Adrenal gland (tissue), 12 donors: ENCODE data around the gene TSPO. TPM values are rescaled to one million over a fixed set of nuclear protein-coding genes. Genes with fewer than 3 reads are reported as not detected.

ENCODE experiments used
- DNase-seq, 7 donors: peaks; one replicate each; pipeline ENCODE4 v3.0.0-alpha.2; 2019 to 2020
- H3K27ac ChIP-seq, 5 donors: fragments of 200-600 bp; sonication (generic) in 4 of 5; 1 replicate in 3 of 5; 2 replicates in 2 of 5; pipeline versions ENCODE4 v1.5.1 to v1.8.0; 2016 to 2020; ENCODE audit warnings: mild to moderate bottlenecking in 1 of 5
- H3K27me3 ChIP-seq: fragments of 200-600 bp; 2 replicates; pipeline ENCODE4 v1.8.0; 2021
- H3K36me3 ChIP-seq, 2 donors: fragments of 200-600 bp; replicated peaks in 1 of 2; 1 replicate in 1 of 2; 2 replicates in 1 of 2; pipeline versions ENCODE4 v1.5.1 to v1.8.0; 2018 to 2022
- H3K4me1 ChIP-seq, 2 donors: fragments of 200-600 bp; replicated peaks in 1 of 2; 1 replicate in 1 of 2; 2 replicates in 1 of 2; pipeline versions ENCODE4 v1.5.1 to v1.8.0; 2018 to 2021
- H3K4me3 ChIP-seq, 4 donors: fragments of 200-600 bp; sonication (generic) in 3 of 4; one replicate each; pipeline ENCODE4 v1.5.1; 2016 to 2018
- H3K9me3 ChIP-seq, 3 donors: fragments of 200-600 bp; sonication (generic) in 1 of 3; replicated peaks in 1 of 3; 1 replicate in 2 of 3; 2 replicates in 1 of 3; pipeline versions ENCODE4 v1.5.1 to v1.8.0; 2016 to 2021
- POLR2A ChIP-seq, 2 donors: fragments of 450-650 bp; IDR thresholded peaks; one replicate each; pipeline ENCODE4 v1.6.1; 2017; ENCODE audit warnings: antibody characterized with exemption in 2 of 2, mild to moderate bottlenecking in 2 of 2, moderate library complexity in 1 of 2
- WGBS, 4 donors: extraction: QIAGEN DNeasy Blood & Tissue Kit in 2 of 4; methylation state at CpG; one replicate each; pipeline versions ENCODE4 v1.1.5 to v1.1.7; 2013 to 2017; 5-methylcytosine and 5-hydroxymethylcytosine counted together
- intact Hi-C, 2 donors: fragments of 100-400 bp; cut with DNase I; formaldehyde crosslinking; loops; one replicate each; pipeline versions ENCODE4 v1.14.1 to v1.15.0; 2022 to 2023
- polyA plus RNA-seq, 3 donors: library from polyadenylated mRNA; stranded (reverse); fragments of 200-250 nt in 2 of 3; fragments of 350-450 nt in 1 of 3; fragmentation: Illumina TruSeq in 1 of 3; extraction: RNeasy Lipid Tissue Mini Kit (QIAGEN cat#74804) in 1 of 3; gene quantifications; one replicate each; pipeline ENCODE4 v1.2.3, GENCODE V29; 2013 to 2014
- total RNA-seq, 9 donors: library from RNA; depleted of rRNA in 4 of 9; stranded (reverse); fragments of >200 nt in 4 of 9; fragments of 120-200 nt in 1 of 9; fragmentation: NEBNext Ultra II Directional in 1 of 9; extraction: Animal tissue kit (Norgen Biotek cat#: 25700) in 1 of 9; gene quantifications; one replicate each; pipeline versions ENCODE4 v1.1.0 to v1.2.4, GENCODE V29; 2013 to 2023
- TF ChIP-seq, protein P1 (sequence below), 6 experiments: fragments of 450-650 bp in 4 of 6; fragments of 200-600 bp in 2 of 6; sonication (generic) in 1 of 6; IDR thresholded peaks; 1 replicate in 5 of 6; 2 replicates in 1 of 6; pipeline versions ENCODE4 v1.5.1 to v1.8.0; 2016 to 2021; ENCODE audit warnings: antibody characterized with exemption in 6 of 6, mild to moderate bottlenecking in 2 of 6, moderate library complexity in 1 of 6
- donor health status: healthy with polysubstance abuse.
- donor health status: Bipolar disorder and iron deficiency.
- donor health status: DM: yes; HTN: yes; CAD: no.
- donor health status: DM: no; HTN: no; CAD: no.
- donor health status: DM: no; HTN: no; CAD: no.
- donor health status: DM: yes; HTN: yes; CAD: no.

Gene TSPO
- total and polyA plus RNA-seq, 12 donors = 7.8 to 881 (median 229) TPM

GRCh38 chr22:43133401-43133800 lies 18.0 kb upstream of the TSPO start:
- 80 to 94% (median 92%) methylated on average over 6 to 9 of the region's 9 CpGs for WGBS, 4 donors
- H3K27ac ChIP-seq = no peak overlapping the region
- H3K4me3 ChIP-seq = no peak overlapping the region
- intact Hi-C loops = no loop called here
- H3K4me1 ChIP-seq = no peaks in the 10 kb centered on the region
- DNase-seq = no peak
- peaks cover 0 to 47% of the 10 kb centered on the region in 2 donors for H3K36me3 ChIP-seq
- H3K27me3 ChIP-seq = no peaks in the 10 kb centered on the region
- no peaks in the 10 kb centered on the region for H3K9me3 ChIP-seq
- no peak for TF ChIP-seq POLR2A (IDR thresholded peaks at IDR 0.05)
- TF ChIP-seq, protein P1, sequence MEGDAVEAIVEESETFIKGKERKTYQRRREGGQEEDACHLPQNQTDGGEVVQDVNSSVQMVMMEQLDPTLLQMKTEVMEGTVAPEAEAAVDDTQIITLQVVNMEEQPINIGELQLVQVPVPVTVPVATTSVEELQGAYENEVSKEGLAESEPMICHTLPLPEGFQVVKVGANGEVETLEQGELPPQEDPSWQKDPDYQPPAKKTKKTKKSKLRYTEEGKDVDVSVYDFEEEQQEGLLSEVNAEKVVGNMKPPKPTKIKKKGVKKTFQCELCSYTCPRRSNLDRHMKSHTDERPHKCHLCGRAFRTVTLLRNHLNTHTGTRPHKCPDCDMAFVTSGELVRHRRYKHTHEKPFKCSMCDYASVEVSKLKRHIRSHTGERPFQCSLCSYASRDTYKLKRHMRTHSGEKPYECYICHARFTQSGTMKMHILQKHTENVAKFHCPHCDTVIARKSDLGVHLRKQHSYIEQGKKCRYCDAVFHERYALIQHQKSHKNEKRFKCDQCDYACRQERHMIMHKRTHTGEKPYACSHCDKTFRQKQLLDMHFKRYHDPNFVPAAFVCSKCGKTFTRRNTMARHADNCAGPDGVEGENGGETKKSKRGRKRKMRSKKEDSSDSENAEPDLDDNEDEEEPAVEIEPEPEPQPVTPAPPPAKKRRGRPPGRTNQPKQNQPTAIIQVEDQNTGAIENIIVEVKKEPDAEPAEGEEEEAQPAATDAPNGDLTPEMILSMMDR (IDR thresholded peaks at IDR 0.05) = no peak

- WGBS, 4 donors = 97 to 100% (median 99%) methylated on average over 2 to 4 of the region's 4 CpGs
- H3K9me3 ChIP-seq = no peaks in the 10 kb centered on the region
- no peaks in the 10 kb centered on the region for H3K4me1 ChIP-seq
- intact Hi-C loops = no loop called here
- TF ChIP-seq POLR2A (IDR thresholded peaks at IDR 0.05) = no peak
- TF ChIP-seq, protein P1 (IDR thresholded peaks at IDR 0.05) = no peak
- H3K4me3 ChIP-seq = no peak overlapping the region
- H3K36me3 ChIP-seq = peaks cover 0 to 59% of the 10 kb centered on the region in 2 donors
- DNase-seq = no peak
- H3K27me3 ChIP-seq = no peaks in the 10 kb centered on the region
- no peak overlapping the region for H3K27ac ChIP-seq
Measured at GRCh38 chr22:43134553-43134952, 16.8 kb upstream of the TSPO start.

DNA sequence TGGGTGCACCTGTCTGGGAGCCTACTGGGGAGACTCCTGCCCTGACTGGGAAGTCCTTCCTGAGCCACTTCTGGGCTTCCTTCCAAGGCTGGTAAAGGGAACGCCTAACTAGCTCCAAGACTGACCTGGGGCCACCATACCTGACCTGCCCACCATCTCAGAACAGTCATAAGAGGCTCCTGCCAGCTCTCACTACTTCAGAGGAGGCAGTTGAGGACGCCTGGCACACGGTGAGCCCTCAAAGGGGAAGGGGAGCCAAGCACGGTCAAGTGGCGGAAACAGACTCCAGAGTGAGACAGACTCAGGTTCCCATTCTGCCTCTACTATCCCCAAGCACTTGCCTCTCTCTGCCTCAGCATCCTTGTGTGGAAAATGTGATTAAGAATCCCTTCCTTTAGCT lies 15.8 kb upstream of the TSPO start:
- intact Hi-C loops = no loop called here
- H3K9me3 ChIP-seq = no peaks in the 10 kb centered on the region
- H3K4me3 ChIP-seq = no peak overlapping the region
- no peak for DNase-seq
- 81 to 93% (median 89%) methylated on average over 3 to 5 of the region's 5 CpGs for WGBS, 4 donors
- peaks cover 0 to 69% of the 10 kb centered on the region in 2 donors for H3K36me3 ChIP-seq
- no peaks in the 10 kb centered on the region for H3K27me3 ChIP-seq
- no peak overlapping the region for H3K27ac ChIP-seq
- H3K4me1 ChIP-seq = no peaks in the 10 kb centered on the region
- no peak for TF ChIP-seq POLR2A (IDR thresholded peaks at IDR 0.05)
- TF ChIP-seq, protein P1 (IDR thresholded peaks at IDR 0.05) = no peak

DNA sequence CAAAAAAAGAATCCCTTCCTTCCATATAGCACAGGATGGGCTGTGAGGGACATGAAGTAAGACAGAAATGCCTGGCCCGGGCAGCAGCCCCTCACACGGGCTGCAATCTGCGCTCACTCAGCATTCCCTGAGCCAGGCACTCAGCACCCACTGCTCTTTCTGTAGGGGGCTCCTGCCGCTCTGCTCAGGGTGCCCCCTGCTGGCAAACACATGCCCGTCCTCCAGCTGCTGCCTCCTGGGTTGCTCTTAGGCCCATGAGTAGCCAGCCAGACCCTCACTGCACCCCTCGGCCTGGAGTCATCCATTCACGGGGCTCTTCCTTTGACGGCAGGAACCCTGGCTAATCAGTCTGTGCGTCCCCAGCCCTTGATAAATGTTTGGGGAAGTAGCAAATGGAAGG lies 15.1 kb upstream of the TSPO start:
- TF ChIP-seq, protein P1 (IDR thresholded peaks at IDR 0.05) = peak; percentile 31 to 58 (median 50)
- no peak for TF ChIP-seq POLR2A (IDR thresholded peaks at IDR 0.05)
- intact Hi-C loops = no loop called here
- H3K9me3 ChIP-seq = no peaks in the 10 kb centered on the region
- no peaks in the 10 kb centered on the region for H3K4me1 ChIP-seq
- peak overlapping the region in 1 of 5 donors; percentile 17 for H3K27ac ChIP-seq
- no peak overlapping the region for H3K4me3 ChIP-seq
- peak in 3 of 7 donors; percentile 44 to 49 (median 47) for DNase-seq
- no peaks in the 10 kb centered on the region for H3K27me3 ChIP-seq
- 38 to 50% (median 45%) methylated on average over 8 to 9 of the region's 9 CpGs for WGBS, 4 donors
- peaks cover 0 to 70% of the 10 kb centered on the region in 2 donors for H3K36me3 ChIP-seq
